Stimulated activated CD8-positive, alpha-beta memory T cell treated with anti-CD3 and anti-CD28 coated beads, Interleukin-4, amount 100 ng/mL, for 4 hours (primary cell): ENCODE results near the gene SHISAL1.
"Not testable (repeated sequence)": the region's sequence is repeated elsewhere in the genome, so short reads cannot be mapped to it uniquely, and the experiment has no call there.

Experiments
- DNase-seq, 2 donors: peaks; one replicate each; pipeline ENCODE4 v3.0.0-alpha.2; 2020; ENCODE audit warnings: low read depth in 2 of 2, low spot score in 1 of 2

The SHISAL1 gene

DNA sequence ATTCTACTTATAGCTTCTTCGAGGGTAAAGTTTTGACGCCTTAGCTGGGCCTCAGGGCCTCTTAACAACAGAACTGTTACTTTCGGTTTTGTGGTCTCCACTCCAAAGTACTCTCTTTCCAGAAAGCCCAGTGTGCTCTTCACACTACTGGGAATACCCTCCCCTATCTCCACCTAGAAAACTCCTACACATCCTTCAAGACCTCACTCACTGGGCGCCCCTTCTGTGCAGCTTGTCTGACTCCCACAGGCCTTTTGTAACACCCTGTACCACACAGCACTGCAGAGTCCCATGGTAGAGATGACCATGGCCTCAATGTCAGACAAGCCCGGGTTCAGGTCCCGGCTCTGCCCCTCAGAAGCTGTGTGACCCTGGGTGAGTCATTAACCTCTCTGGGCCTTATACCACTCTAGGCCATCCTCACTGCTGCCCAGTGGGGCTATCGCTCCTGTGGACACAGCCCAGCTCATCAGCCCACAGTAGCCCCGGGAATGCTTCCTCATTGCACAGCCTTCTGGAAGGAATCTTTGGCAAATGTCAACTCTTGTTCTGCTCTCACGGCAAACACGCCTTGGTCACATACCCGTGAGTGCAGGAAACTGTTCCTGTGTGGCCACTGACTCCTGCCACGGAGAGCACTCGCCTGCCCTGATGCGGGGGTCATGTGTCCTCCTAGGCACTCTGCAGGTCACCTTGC, 51.4 kb downstream of the SHISAL1 start:
- no peak for DNase-seq

GRCh38 chr22:44260216-44261035, 52.3 kb downstream of the SHISAL1 start:
- DNase-seq: no peak

DNA sequence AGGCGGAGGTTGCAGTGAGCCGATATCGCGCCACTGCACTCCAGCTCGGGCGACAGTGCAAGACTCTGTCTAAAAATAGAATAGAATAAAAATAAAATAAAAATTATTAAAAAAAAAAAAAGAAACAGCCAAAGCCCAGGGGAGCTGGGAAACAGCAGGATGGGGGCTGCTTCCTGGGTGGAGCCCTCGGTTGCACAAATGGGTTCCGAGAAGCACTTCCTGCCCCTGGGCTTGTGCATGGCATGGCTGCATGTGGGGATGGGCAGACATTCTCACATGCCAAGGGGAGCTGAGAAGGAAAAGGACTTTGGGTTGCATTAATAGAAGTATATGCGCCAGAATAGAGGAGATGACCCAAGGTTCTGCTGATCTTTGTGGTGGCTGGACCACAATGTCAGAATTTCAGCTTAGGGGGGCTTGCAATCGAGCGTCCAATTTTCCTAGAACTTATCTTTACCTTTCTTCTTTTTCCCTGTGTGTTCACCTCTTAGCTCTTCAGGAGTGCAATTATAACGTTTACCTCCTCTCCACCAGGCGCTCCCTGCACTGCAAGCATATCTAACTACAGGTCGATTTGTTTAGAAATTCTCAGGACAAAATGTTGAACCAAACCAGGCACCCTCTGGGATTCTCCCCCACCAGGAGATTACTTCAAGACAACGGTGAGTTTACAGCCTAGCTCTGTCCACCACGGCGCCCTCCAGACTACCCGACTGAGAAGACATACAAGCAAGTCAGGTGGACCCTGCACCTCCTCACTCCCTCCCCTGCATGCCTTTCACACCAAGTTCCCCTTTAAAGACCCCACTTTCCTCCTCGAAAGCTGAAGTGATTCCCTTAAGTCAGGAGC, 53.2 kb downstream of the SHISAL1 start:
- DNase-seq: no peak

DNA sequence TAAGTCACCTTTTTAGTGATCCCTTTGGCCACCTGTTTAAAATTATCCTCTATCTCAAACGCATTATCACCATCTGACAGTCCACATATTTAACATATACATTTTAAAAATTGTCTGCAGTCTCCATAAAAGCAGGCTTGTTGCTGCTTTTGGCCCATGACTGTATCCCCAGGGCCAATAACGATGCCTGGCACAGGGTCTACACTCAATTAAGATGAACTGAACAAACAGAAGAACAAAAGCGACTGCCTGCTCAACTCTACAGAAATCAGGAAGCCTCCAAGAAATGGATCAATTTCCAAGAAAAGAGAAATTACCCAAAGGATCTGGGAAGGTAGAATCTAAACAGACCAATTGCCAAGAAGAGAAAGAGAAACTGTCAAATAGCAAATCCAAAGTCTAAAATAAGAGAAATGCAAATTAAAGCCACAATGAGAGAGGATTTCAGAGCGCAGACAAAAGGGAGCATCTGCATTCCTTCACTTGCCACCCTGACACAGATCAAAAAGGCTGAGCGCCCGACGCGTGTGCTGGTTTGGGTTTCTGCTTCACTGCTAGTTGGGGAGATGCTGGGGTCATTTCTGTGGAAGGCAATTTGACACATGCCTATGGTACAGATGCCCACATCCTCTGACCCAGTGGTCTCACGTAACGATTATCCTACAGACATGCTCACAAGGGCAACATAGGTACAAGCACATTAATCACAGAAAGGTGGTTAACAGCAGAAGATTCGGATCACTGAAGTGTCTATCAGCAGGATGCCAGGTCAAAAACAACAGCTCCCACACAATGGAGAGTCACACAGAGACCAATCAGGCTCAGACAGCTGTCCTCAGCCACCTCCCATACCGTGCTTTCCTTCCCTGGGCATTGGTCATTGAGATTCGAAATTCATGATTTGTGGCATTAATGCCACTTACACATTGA, 55.9 kb downstream of the SHISAL1 start:
- DNase-seq: no peak

- no peak for DNase-seq
Measured at GRCh38 chr22:44256085-44256484, 56.7 kb downstream of the SHISAL1 start.

- DNase-seq: no peak
Measured at GRCh38 chr22:44254811-44255210, 57.9 kb downstream of the SHISAL1 start.

- no peak for DNase-seq
Measured at GRCh38 chr22:44249376-44250147, 63.2 kb downstream of the SHISAL1 start.

- no peak for DNase-seq
Measured at GRCh38 chr22:44248926-44249325, 63.8 kb downstream of the SHISAL1 start.

DNA sequence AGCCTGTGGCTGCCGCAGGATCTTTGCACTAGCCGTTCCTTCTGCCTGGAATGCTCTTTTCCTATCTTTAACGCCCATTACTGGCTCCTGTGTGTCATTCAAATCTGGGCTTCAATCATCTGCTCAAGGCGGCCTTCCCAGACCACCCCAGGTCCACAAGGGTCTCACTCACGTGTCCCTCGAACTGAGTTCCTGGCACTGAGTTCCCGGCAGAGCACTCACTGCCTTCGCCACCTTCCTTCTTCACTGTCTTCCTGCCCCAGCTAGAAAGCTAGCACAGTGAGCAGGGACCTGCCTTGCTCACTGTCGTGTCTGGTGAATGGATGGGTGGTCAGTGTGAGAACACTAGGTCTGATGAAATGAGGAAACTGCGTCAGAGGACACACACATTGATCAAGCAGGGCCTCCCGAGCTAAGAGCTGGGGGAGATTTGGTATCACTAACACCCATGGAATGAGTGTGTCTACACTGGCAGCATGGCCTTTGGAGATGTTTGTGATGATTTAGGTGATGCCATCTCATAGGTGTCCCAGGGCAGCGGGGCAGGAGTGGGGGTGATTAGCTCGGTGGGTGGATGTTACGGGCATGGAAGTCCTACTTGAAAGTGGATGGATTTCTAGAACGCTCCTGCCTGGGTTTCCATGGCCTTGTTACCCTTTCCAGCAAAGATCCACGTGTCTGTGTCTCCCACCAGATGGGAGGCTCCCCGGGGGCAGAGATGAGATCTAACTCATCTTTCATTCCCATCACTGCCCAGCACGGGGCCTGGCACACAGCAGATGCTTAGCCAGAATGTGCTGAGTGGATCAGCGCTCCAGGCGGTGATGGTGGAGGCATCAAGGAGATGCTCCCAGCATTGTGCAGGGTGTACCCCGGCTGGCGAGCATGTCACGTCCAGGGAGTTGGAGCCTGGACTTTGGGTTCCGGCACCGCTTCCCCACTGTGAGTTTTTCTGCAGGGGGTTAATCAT, 64.5 kb downstream of the SHISAL1 start:
- DNase-seq: no peak

DNA sequence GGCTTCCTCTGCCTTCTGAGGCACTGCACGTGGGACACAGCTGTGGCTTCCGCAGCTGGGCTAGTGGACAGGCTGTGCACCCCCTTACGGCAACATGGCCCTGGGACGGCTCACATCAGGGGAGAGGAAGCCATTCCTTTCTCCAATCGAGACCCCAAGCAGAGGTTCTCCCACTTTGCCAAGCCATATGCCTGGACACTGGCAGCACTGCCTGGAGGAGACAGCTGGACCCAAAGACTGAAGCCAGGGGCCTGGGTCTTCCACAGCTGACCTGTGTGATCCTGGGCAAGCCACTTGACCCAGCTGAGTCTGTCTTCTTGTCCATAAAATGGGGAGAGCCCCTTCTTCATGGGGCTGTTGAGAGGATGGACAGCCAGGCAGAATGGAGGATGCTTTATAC, 65.4 kb downstream of the SHISAL1 start:
- DNase-seq: no peak

GRCh38 chr22:44246615-44247326, 66.0 kb downstream of the SHISAL1 start:
- no peak for DNase-seq

DNA sequence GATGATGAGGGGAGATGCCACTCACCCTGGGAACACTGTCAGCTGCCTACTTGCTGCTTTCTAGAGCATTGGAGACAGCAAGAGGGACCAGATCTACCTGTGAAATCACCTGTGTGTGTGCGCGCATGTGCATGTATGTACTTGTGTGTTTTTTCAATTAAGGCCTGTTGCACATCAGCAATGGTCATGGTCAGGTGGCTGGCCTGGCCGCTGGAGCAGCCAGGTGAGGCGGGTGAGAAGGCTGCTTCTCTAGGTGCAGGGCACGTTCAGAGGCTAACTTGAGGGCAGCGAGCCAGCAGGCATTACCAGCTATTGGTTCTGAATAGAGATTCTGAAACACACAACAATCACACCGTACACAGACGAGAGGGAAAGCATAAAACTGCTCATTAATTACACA, 66.9 kb downstream of the SHISAL1 start:
- no peak for DNase-seq

GRCh38 chr22:44245438-44245837, 67.3 kb downstream of the SHISAL1 start:
- no peak for DNase-seq

DNA sequence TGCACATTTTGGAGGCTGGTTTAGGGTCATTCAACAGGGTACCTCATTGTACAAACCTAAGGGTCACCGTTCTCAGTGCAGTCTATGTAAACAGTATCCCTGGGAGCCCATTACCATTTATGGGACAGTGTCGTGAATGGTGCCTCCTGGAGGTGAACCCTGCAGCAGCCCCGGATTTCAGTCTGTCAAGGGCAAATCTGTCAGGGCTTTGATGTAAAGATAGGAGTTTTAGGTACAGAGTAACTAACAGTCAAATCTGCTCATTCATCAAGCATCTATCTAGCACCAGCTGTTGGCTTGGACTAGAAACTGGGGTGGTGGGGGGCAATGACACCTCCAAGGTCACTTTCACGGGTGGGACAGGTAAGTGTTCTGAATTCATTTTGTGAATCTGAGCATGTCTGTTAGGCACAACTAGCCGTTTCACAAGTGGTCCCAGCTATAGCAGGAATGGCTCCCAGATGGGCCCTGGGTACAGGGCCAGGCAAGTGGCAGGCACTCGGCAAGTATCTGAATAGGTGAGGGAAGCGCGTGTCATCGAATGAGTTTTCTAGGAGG, 68.4 kb downstream of the SHISAL1 start:
- DNase-seq: no peak

GRCh38 chr22:44243761-44244160, 69.0 kb downstream of the SHISAL1 start:
- DNase-seq: no peak

DNA sequence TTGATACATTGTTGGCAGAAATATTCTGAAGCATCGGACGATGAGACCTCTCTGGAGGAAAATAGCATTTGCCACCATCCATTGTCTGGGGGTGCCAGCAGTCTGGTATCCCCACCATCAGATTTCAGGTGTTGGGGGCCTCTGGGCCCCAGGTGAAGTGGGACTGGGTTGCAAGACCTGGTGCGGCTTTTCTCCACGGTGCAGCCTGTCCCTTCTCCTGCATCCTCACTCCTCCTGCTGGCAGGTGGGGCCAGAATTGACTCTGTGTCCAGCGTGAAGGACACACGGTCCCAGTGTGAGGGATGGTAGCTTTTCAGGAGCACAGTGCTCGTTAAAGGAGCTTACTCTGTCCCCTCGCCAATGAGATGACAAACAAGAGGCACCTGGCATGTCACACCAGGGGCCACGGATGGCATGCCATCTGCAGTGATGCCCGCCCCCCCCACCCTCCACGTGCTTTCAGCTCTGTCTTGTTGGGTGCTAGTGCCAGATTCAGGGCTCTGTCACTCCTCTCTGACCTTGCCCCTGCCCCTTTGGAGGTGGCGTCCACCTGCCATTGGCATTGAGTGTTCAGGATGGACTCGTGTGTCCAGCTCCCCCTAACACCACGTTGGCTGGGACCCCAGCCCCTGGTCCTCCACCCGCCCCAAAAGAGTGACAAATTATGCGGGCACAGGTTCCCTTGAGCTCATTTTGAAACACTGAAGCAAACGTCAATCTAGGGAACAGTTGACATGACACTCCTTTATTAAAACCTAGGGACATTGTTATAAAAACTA, 69.6 kb downstream of the SHISAL1 start:
- DNase-seq: no peak

DNA sequence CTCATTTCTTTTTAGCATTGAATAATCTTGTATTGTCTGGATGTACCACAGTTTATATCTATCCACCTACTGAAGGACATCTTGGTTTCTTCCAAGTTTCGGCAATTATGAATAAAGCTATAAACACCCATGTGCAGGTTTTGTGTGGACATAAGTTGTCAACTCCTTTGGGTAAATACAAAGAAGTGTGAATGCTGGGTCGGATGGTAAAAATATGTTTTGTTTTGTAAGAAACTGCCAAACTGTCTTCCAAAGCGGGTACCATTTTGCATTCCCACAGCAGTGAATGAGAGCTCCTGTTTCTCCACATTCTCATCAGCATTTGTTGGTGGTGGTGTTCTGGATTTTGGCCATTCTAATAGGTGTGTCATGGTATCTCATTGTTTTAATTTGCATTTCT, 71.6 kb downstream of the SHISAL1 start:
- DNase-seq: not testable (repeated sequence)
